SK-N-DZ (cell line): ENCODE results near the gene EPB41L5.
"Not testable (repeated sequence)": the region's sequence is repeated elsewhere in the genome, so short reads cannot be mapped to it uniquely, and the experiment has no call there.

Source experiments
- DNase-seq: peaks from one replicate; pipeline ENCODE4 v3.0.0-alpha.2; 2015; ENCODE audit warnings: low spot score

Gene EPB41L5

GRCh38 chr2:120100627-120101026 is 87.8 kb downstream of the EPB41L5 start:
- DNase-seq, result no peak

DNA sequence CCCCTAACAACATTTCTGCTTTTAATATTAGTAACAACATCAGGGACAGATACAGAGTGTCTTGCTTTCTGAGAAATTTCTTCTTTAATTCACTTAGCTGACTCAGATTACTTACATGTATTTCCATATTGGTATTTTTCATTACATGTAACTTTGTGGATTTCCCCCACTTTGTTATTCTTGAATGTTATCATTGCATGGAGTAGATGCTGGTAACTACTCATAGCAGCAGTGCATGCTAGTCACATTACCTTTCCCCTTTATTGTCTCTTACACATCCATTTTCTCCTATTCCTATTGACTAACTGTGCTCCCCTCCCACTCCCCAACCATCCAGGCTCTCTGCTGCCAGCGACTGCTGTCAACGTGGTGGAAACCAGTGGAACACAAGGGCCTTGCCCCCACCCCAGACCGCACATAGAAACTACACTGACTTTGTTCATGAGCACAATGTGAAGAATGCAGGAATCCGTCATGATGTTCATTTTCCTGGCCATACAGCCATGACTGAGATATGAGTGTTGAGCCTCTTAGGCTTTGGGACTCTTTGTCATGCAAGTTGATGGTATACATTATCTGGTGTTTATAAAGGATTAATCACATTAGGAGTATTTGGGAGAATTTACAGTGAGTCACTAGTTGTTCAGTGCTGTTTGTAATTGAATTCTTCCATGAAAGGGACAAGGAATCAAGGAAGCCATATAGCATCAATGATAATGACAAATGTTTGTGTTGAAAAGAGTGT is 91.0 kb downstream of the EPB41L5 start:
- DNase-seq, result no peak

DNA sequence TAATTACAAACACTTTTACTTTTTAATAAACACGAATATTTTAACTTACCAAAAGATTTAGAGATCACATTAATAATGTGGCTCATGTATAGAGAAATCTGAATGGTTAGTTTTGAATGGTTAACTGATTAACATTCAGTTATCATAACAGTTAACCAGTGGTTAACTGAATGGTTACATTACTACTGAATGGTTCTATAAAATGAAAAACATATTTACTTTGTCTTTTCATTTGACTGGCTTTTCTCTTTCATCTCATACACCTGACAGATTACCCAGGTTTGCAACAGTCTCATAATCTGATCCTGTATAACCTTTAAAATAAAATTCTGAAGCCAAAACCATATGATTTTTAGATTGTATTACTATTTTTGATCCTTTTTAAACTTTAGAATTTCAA is 91.9 kb downstream of the EPB41L5 start:
- no peak for DNase-seq

GRCh38 chr2:120105360-120105759 is 92.5 kb downstream of the EPB41L5 start:
- no peak for DNase-seq

GRCh38 chr2:120108049-120108448 is 95.2 kb downstream of the EPB41L5 start:
- DNase-seq, result no peak

DNA sequence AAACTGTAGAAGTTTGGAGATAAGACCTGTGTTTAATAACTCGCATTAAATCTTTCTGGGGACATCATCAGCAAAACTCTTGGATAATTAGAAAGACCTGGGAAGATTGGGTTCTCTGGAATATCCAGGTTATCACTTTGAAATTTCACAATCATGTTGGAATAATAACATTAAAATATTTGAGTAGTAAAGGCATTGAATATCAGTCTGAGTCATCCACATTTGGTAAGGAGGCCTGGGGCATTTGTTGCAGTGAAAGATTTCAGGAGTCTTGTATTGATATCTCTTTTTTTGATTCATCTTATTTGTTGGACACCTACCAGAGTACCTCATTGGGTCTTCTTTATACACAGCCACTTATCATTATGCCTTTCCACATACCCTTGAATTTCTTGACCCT is 95.9 kb downstream of the EPB41L5 start:
- DNase-seq, result no peak

GRCh38 chr2:120109186-120110061 is 96.5 kb downstream of the EPB41L5 start:
- DNase-seq, result peak; percentile 43

GRCh38 chr2:120110062-120110362 is 97.1 kb downstream of the EPB41L5 start:
- no peak for DNase-seq

DNA sequence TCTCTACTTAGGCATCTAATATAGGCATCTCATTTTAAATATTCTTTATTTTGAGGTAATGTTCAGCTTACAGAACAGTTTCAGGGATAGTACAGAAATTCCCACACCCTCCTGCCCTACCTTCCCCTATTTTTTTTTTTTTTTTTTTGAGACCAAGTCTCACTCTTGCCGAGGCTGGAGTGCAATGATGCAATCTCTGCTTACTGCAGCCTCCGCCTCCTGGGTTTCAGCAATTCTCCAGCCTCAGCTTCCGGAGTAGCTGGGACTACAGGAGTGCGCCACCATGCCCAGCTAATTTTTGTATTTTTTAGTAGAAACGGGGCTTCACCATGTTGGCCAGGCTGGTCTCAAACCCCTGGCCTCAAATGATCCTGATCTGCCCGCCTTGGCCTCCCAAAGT is 97.6 kb downstream of the EPB41L5 start:
- DNase-seq, result no peak

DNA sequence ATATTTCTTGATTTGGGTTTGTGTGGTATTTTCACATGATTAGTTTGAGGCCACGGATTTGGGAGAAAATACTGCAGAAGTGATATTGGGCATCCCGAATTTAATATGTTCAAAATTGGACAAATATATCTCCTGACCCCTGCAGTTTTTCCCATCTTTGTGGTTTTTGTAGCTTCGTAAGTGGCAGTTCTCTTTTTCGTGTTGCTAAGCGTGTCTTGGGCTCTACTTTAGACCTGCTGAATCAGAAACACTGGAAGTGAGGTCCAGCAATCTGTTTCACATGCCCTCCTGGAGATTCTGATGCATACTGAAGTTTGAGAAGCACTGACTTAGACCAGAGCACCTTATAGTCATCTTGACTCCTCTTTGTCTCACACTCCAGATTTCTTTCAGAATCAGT is 98.3 kb downstream of the EPB41L5 start:
- DNase-seq, result no peak

GRCh38 chr2:120118018-120118417 is 105.1 kb downstream of the EPB41L5 start:
- DNase-seq, result peak; percentile 89

GRCh38 chr2:120118471-120118870 is 105.6 kb downstream of the EPB41L5 start:
- DNase-seq, result no peak

GRCh38 chr2:120121337-120121736 is 108.5 kb downstream of the EPB41L5 start:
- not testable (repeated sequence) for DNase-seq

DNA sequence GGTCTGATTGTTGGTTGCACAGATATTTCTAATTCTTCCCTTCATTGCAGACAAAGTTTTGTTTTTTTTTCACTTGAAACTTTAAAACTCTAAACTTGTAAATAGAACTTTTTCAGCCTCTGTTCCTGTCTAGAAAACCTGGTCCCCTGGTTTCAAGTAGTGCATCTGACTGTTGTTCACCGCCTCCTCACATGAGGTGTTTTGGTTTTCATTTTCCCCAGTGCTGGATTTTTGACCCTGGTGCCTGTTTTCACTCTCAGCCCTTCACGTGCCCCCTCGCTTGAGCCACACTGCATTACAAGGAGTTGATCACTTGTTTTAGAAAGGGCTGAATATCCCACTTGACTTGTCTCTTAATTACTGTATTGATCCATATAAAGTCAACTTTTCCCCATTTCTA is 110.2 kb downstream of the EPB41L5 start:
- no peak for DNase-seq

DNA sequence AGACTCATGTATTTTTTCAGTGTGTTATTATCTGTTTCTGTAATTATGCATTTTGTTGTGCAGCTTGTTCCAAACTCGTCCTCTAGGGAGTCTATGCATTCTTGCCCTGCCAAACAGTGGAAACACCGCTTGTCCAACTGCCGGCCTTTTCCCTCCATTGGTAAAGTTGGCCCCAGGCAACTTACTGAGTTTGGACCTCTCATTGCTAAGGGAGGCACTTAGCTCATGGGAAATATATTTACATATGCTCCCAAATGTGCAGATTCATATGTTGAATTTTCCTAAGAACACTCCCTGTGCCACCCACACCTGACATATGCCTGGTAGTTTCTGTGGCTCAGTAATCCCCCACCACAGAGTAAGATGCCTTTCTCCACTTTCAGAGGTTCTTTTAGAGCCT is 112.3 kb downstream of the EPB41L5 start:
- no peak for DNase-seq

- DNase-seq, result no peak
These were observed 115.3 kb downstream of the EPB41L5 start for GRCh38 chr2:120128216-120128615.

GRCh38 chr2:120132190-120132589 is 119.3 kb downstream of the EPB41L5 start:
- peak; percentile 37 for DNase-seq

- DNase-seq, result no peak
These were observed 119.8 kb downstream of the EPB41L5 start for GRCh38 chr2:120132691-120133090.

- DNase-seq, result no peak
These were observed 120.8 kb downstream of the EPB41L5 start for GRCh38 chr2:120133572-120134244.

- no peak for DNase-seq
These were observed 121.4 kb downstream of the EPB41L5 start for GRCh38 chr2:120134263-120134662.

- not testable (repeated sequence) for DNase-seq
These were observed 122.1 kb downstream of the EPB41L5 start for GRCh38 chr2:120135013-120135412.

GRCh38 chr2:120140866-120141265 is 128.0 kb downstream of the EPB41L5 start:
- DNase-seq, result no peak
